Measurements from ENCODE around the gene NEIL1. TPM values are rescaled to one million over a fixed set of nuclear protein-coding genes. Genes with fewer than 3 reads are reported as not detected.
"Not testable (repeated sequence)": the region's sequence is repeated elsewhere in the genome, so short reads cannot be mapped to it uniquely, and the experiment has no call there.

NEIL1 gene
- 100 to 1,000 TPM in 1 of 3 donors, 10 to 100 TPM in 2; 23.4 to 101 (median 97.9) TPM for total RNA-seq

DNA sequence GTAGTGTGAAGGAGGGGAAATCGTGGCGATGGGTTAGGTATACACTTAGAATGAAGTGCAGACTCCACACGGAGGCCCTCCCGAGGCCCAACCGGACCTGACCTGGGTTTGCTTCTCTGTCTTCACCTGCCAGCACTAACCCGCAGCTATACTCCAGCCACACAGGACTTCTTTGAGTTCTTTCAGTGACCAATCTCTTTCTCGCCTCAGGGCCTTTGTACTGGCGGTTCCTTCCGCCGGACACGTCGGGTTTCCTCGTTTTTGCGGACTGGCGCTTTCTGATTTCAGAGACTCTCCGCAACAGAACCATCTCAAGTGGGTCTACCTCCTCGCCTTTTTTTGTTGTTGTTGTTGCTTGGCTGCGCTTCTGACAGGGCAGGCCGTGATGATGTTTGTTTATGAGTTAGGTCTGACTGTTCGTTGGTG, at the start of gene NEIL1:
Gene NEIL1, plus strand, starts transcription at position 244 of the 426 bp plus-strand sequence. CDS start 1,867 bp downstream, outside the sequence.
- DNase-seq (ENCODE audit: low spot score in 2 of 2): no peak
- TF ChIP-seq POLR2A (IDR thresholded peaks at IDR 0.05) (no peak), POLR2AphosphoS5 (IDR thresholded peaks at IDR 0.05) (no peak)
- TF ChIP-seq, protein P1, sequence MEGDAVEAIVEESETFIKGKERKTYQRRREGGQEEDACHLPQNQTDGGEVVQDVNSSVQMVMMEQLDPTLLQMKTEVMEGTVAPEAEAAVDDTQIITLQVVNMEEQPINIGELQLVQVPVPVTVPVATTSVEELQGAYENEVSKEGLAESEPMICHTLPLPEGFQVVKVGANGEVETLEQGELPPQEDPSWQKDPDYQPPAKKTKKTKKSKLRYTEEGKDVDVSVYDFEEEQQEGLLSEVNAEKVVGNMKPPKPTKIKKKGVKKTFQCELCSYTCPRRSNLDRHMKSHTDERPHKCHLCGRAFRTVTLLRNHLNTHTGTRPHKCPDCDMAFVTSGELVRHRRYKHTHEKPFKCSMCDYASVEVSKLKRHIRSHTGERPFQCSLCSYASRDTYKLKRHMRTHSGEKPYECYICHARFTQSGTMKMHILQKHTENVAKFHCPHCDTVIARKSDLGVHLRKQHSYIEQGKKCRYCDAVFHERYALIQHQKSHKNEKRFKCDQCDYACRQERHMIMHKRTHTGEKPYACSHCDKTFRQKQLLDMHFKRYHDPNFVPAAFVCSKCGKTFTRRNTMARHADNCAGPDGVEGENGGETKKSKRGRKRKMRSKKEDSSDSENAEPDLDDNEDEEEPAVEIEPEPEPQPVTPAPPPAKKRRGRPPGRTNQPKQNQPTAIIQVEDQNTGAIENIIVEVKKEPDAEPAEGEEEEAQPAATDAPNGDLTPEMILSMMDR (IDR thresholded peaks at IDR 0.05): no peak
- Histone ChIP-seq H3K36me3 (no peaks in the 10 kb centered on the region), H3K4me1 (peaks cover 0 to 7% of the 10 kb centered on the region in 2 donors), H3K27me3 (no peaks in the 10 kb centered on the region), H3K4me3 (peak within 1 kb of the TSS; percentile 73 to 99 (median 80)), H3K9me3 (no peaks in the 10 kb centered on the region), H3K27ac (peak within 1 kb of the TSS; percentile 72 to 73)
- intact Hi-C loops (cut with DNase I; ENCODE audit: low total_unique reads): no loop called here

- H3K36me3 ChIP-seq; intact Hi-C loops (cut with DNase I; ENCODE audit: low total_unique reads); H3K9me3 ChIP-seq; H3K4me3 ChIP-seq; H3K27ac ChIP-seq; H3K27me3 ChIP-seq; H3K4me1 ChIP-seq; DNase-seq (ENCODE audit: low spot score in 2 of 2): not testable (repeated sequence)
Measured at GRCh38 chr15:75298541-75299310, 48.1 kb upstream of the NEIL1 start.

GRCh38 chr15:75299311-75299688, 47.5 kb upstream of the NEIL1 start:
- H3K36me3 ChIP-seq; DNase-seq (ENCODE audit: low spot score in 2 of 2); H3K9me3 ChIP-seq; intact Hi-C loops (cut with DNase I; ENCODE audit: low total_unique reads); H3K4me1 ChIP-seq; H3K27ac ChIP-seq; H3K27me3 ChIP-seq; H3K4me3 ChIP-seq: not testable (repeated sequence)
- TF ChIP-seq, protein P1 (IDR thresholded peaks at IDR 0.05): peak in 2 of 3 donors; percentile 20 to 34

DNA sequence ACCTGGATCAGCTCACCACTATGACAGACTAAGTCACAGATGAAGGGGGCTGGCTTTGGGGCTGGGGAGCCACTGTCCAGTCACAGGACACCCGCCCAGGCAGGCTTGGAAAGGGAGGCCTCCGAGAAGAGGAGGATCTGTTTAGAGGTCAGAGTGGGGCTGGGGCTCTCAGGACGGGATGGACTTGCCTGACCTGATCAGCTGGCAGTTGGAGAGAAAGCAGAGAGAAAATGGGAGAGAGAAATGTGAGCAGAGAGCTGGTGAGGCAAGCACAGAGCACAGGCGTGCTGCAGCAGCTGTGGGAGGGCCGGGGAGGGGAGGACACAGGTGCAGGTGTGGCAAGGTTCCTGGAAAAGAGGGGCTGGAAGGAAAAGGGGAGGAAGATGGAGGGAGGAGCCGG, 46.8 kb upstream of the NEIL1 start:
- intact Hi-C loops (cut with DNase I; ENCODE audit: low total_unique reads); H3K27me3 ChIP-seq; H3K4me3 ChIP-seq; H3K36me3 ChIP-seq; DNase-seq (ENCODE audit: low spot score in 2 of 2); H3K4me1 ChIP-seq; H3K27ac ChIP-seq; H3K9me3 ChIP-seq: not testable (repeated sequence)

- Histone ChIP-seq H3K4me3 (no peak overlapping the region), H3K27me3 (no peaks in the 10 kb centered on the region), H3K9me3 (no peaks in the 10 kb centered on the region), H3K4me1 (no peaks in the 10 kb centered on the region), H3K36me3 (no peaks in the 10 kb centered on the region), H3K27ac (no peak overlapping the region)
- intact Hi-C loops (cut with DNase I; ENCODE audit: low total_unique reads): no loop called here
- DNase-seq (ENCODE audit: low spot score in 2 of 2): no peak
- no peak for TF ChIP-seq POLR2A (IDR thresholded peaks at IDR 0.05)
- TF ChIP-seq, protein P1 (IDR thresholded peaks at IDR 0.05): no peak
- TF ChIP-seq POLR2AphosphoS5 (IDR thresholded peaks at IDR 0.05): no peak
Measured at GRCh38 chr15:75302318-75302717, 44.5 kb upstream of the NEIL1 start.

DNA sequence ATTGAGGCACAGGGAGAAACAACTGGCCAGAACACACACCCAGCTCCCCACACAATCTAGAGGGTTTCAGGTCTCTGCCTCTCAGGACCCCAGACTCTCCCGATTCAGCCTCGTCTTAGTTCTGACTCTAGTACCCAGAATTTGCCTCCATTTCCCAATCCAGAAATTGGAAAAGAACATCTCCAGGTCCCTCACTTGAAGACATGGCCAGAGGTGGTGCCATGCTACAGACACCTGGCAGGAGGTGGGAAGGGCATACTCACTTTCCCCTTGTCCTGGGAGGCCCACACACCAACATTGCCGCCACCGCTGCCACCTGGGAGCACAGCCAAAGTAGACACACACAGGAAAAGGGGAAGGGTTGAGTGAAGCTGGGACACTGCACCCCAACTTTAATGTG, 44.1 kb upstream of the NEIL1 start:
- H3K4me3 ChIP-seq; H3K27me3 ChIP-seq; H3K36me3 ChIP-seq; H3K4me1 ChIP-seq; H3K27ac ChIP-seq; H3K9me3 ChIP-seq; intact Hi-C loops (cut with DNase I; ENCODE audit: low total_unique reads); DNase-seq (ENCODE audit: low spot score in 2 of 2): not testable (repeated sequence)

All from breast epithelium (tissue), 4 donors.